K562 (cell line): ENCODE results near the gene RND1. TPM values are rescaled to one million over a fixed set of nuclear protein-coding genes. Genes with fewer than 3 reads are reported as not detected.

Experiments used
- ATAC-seq: fragments of 200-7000 bp; cut with Tn5 transposase; 3 replicates; pipeline ENCODE4 v1.9.1; 2020; ENCODE audit warnings: moderate library complexity
- BruUV-seq: library from RNA; stranded (reverse); fragments of 400-500 nt; replicated peaks from 2 replicates; lab custom pipeline; 2021; lab: Mats Ljungman, UMichigan
- CTCF ChIA-PET: fragments of 300-600 bp; formaldehyde crosslinking; extraction: SDS; loops from one replicate; lab custom pipeline; 2021; ENCODE audit warnings: low intra/inter-chr PET ratio; lab: Yijun Ruan, JAX
- POLR2A ChIA-PET: fragments of 300-600, 350-650 bp; sonication (Branson Sonifier 250); formaldehyde crosslinking; extraction: SDS; loops from one replicate; lab custom pipeline; 2021; ENCODE audit warnings: antibody characterized with exemption, inconsistent platforms; lab: Yijun Ruan, JAX
- DNase-seq, 4 experiments: peaks; one replicate each; pipeline versions ENCODE4 v3.0.0 to v3.0.0-alpha.2; 2011 to 2018; ENCODE audit warnings: low spot score in 3 of 4, mixed read lengths in 3 of 4; ENCODE audit errors: extremely low read depth in 1 of 4
- FAIRE-seq: peaks from 2 replicates; lab custom pipeline; 2011; peaks lifted over from hg19 to GRCh38; lab: Jason Lieb, UNC
- H2AFZ ChIP-seq: 2 replicates; pipeline ENCODE4 v1.6.0; 2011; ENCODE audit warnings: low read depth, low read length, control low read depth, inconsistent platforms
- H3K27ac ChIP-seq: fragments of 200-600 bp; 3 replicates; pipeline ENCODE4 v1.8.0; 2011; ENCODE audit warnings: low read depth, mild to moderate bottlenecking, control low read depth, inconsistent platforms, low read length, moderate library complexity, mixed read lengths; ENCODE audit errors: extremely low read depth
- H3K27me3 ChIP-seq, 2 experiments: fragments of 300-600 bp in 1 of 2; 2 replicates in 1 of 2; 3 replicates in 1 of 2; pipeline versions ENCODE4 v1.6.0 to v1.8.0; 2011; ENCODE audit warnings: inconsistent platforms in 2 of 2, low read length in 2 of 2, mild to moderate bottlenecking in 1 of 2, mixed read lengths in 1 of 2, moderate library complexity in 1 of 2; ENCODE audit not compliant: control insufficient read depth in 2 of 2, insufficient read depth in 2 of 2
- H3K36me3 ChIP-seq: fragments of 300-600 bp; 3 replicates; pipeline ENCODE4 v1.8.0; 2011; ENCODE audit warnings: mild to moderate bottlenecking, low read length, inconsistent platforms; ENCODE audit not compliant: control insufficient read depth, insufficient read depth
- H3K4me1 ChIP-seq, 2 experiments: fragments of 200-600 bp in 1 of 2; replicated peaks in 1 of 2; 2 replicates in 1 of 2; 3 replicates in 1 of 2; pipeline versions ENCODE4 v1.5.1 to v1.8.0; 2011; ENCODE audit warnings: inconsistent platforms in 2 of 2, low read length in 2 of 2, mild to moderate bottlenecking in 1 of 2, mixed read lengths in 1 of 2, moderate library complexity in 1 of 2; ENCODE audit not compliant: control insufficient read depth in 2 of 2, insufficient read depth in 2 of 2
- H3K4me2 ChIP-seq: 2 replicates; pipeline ENCODE4 v1.6.1; 2011; ENCODE audit warnings: low read length, control low read depth, inconsistent platforms, mixed read lengths; ENCODE audit not compliant: insufficient read depth
- H3K4me3 ChIP-seq: fragments of 200-600 bp; sonication (generic), shearing (Covaris generic); 2 replicates; pipeline ENCODE4 v1.5.1; 2016; ENCODE audit warnings: control low read depth, inconsistent platforms
- H3K79me2 ChIP-seq: fragments of 200-600 bp; 3 replicates; pipeline ENCODE4 v1.8.0; 2011; ENCODE audit warnings: low read length, inconsistent platforms; ENCODE audit not compliant: control insufficient read depth, insufficient read depth
- H3K9ac ChIP-seq, 2 experiments: 2 replicates each; pipeline versions ENCODE4 v1.6.0 to v1.6.1; 2011; ENCODE audit warnings: low read depth in 2 of 2, low read length in 2 of 2, control low read depth in 1 of 2, inconsistent platforms in 1 of 2, mild to moderate bottlenecking in 1 of 2, mixed read lengths in 1 of 2; ENCODE audit not compliant: insufficient read depth in 1 of 2
- H3K9me1 ChIP-seq: one replicate; pipeline ENCODE4 v1.6.0; 2011; ENCODE audit warnings: inconsistent platforms, mild to moderate bottlenecking, low read length, moderate library complexity; ENCODE audit not compliant: control insufficient read depth, insufficient read depth
- H3K9me3 ChIP-seq: replicated peaks from 2 replicates; pipeline ENCODE4 v1.5.1; 2011; ENCODE audit warnings: low read depth, low read length, inconsistent platforms; ENCODE audit not compliant: control insufficient read depth, insufficient read depth
- H4K20me1 ChIP-seq: replicated peaks from 2 replicates; pipeline ENCODE4 v1.6.1; 2011; ENCODE audit warnings: low read length, inconsistent platforms, mixed read lengths; ENCODE audit not compliant: control insufficient read depth, insufficient read depth
- ARID4B ChIP-seq: sonication (generic); formaldehyde crosslinking; IDR thresholded peaks from 2 replicates; pipeline ENCODE4 v1.8.0; 2022; ENCODE audit warnings: mild to moderate bottlenecking, missing genetic modification reagents
- E4F1 ChIP-seq: fragments of 250-450 bp; sonication (Bioruptor Pico); IDR thresholded peaks from 2 replicates; pipeline ENCODE4 v1.5.0; 2021; ENCODE audit warnings: mild to moderate bottlenecking, borderline replicate concordance
- EHMT2 ChIP-seq: fragments of 450-650 bp; IDR thresholded peaks from 2 replicates; pipeline ENCODE4 v1.6.1; 2018; ENCODE audit warnings: antibody characterized with exemption
- FOXO4 ChIP-seq: fragments of 450-650 bp; formaldehyde crosslinking; IDR thresholded peaks from 2 replicates; pipeline ENCODE4 v1.4.0; 2020; ENCODE audit warnings: mild to moderate bottlenecking, moderate library complexity
- HDAC1 ChIP-seq, 2 experiments: fragments of 450-650 bp; IDR thresholded peaks; 2 replicates each; pipeline ENCODE4 v1.6.1; 2016 to 2017; ENCODE audit warnings: inconsistent platforms in 1 of 2, mild to moderate bottlenecking in 1 of 2, moderate library complexity in 1 of 2
- PCBP2 ChIP-seq: fragments of 200-400 bp; formaldehyde crosslinking; IDR thresholded peaks from 2 replicates; pipeline ENCODE4 v1.6.1; 2018; ENCODE audit warnings: low read length, low read depth, mild to moderate bottlenecking, moderate library complexity; ENCODE audit not compliant: poor library complexity, severe bottlenecking
- STAT5A ChIP-seq: IDR thresholded peaks from 2 replicates; pipeline ENCODE4 v1.6.1; 2012; ENCODE audit warnings: low read length, inconsistent platforms, borderline replicate concordance
- STAT6 ChIP-seq: sonication (generic); formaldehyde crosslinking; IDR thresholded peaks from 2 replicates; pipeline ENCODE4 v1.8.1; 2023; ENCODE audit warnings: mild to moderate bottlenecking, missing genetic modification reagents
- ZNF239 ChIP-seq: fragments of 250-450 bp; sonication (Bioruptor Pico); IDR thresholded peaks from 2 replicates; pipeline ENCODE4 v1.4.0; 2020; ENCODE audit warnings: mild to moderate bottlenecking
- WGBS: fragments of 100-300 bp; shearing (Covaris generic); methylation state at CpG from one replicate; pipeline ENCODE4 v1.1.6; 2016; ENCODE audit warnings: low coverage, mixed read lengths; ENCODE audit not compliant: insufficient coverage; ENCODE audit errors: missing lambda C conversion rate; 5-methylcytosine and 5-hydroxymethylcytosine counted together
- in situ Hi-C: fragments of 300-500 bp; cut with MboI; formaldehyde crosslinking; loops from 4 replicates; pipeline ENCODE4 v1.15.0; 2018; ENCODE audit warnings: inconsistent platforms, mixed read lengths
- intact Hi-C: fragments of 100-400 bp; cut with micrococcal nuclease; formaldehyde crosslinking; loops from 2 replicates; pipeline ENCODE4 v1.14.2; 2022
- polyA plus RNA-seq, 8 experiments: library from polyadenylated mRNA; depleted of rRNA in 4 of 8; stranded (reverse) in 5 of 8; unstranded in 3 of 8; fragments of >200 nt; fragmentation: Nextera tagmentation in 2 of 8; fragmentation: Illumina TruSeq in 1 of 8; extraction: Ambion mirVana in 2 of 8; extraction: Trizol in 1 of 8; gene quantifications; 2 replicates each; pipeline versions ENCODE4 v1.2.1 to v1.2.3, GENCODE V29; 2011 to 2014; ENCODE audit warnings: inconsistent platforms in 1 of 8, missing spikeins in 1 of 8
- total RNA-seq, 7 experiments: library from RNA; depleted of rRNA in 6 of 7; stranded (reverse); fragments of >200 nt in 6 of 7; fragmentation: Illumina TruSeq in 2 of 7; extraction: Trizol in 2 of 7; gene quantifications; 2 replicates each; pipeline versions ENCODE4 v1.2.1 to v1.2.3, GENCODE V29; 2011 to 2021; ENCODE audit warnings: low replicate concordance in 1 of 7

RND1 gene
- total and polyA plus RNA-seq, 9 of the 15 experiments (the other 6 are each of a cell fraction or from before 2014, with no cell fraction given) = 0.18 to 0.78 (median 0.58) TPM; not detected in 2

- POLR2A ChIA-PET = interaction anchor here (0.8 to 4.9 kb wide), 3 partner anchors 12 to 20 kb away, joined by 3 to 23 read pairs (median 5); no protein-coding TSS in a partner anchor
- in situ Hi-C loops (no loop called here), intact Hi-C loops (no loop called here)
- Histone ChIP-seq H3K4me3 (no peak overlapping the region), H3K9ac (no peak overlapping the region), H3K4me1 (peaks cover 8 to 11% of the 10 kb centered on the region in 2 experiments; a peak in 3 of 5 replicates), H3K27me3 (peaks cover 13 to 14% of the 10 kb centered on the region in 2 experiments; a peak in 4 of 5 replicates), H3K27ac (no peak overlapping the region), H3K4me2 (no peak overlapping the region), H3K9me3 (no peaks in the 10 kb centered on the region), H3K9me1 (no peaks in the 10 kb centered on the region), H4K20me1 (no peaks in the 10 kb centered on the region), H3K79me2 (no peaks in the 10 kb centered on the region), H3K36me3 (no peaks in the 10 kb centered on the region), H2AFZ (peak overlapping the region; percentile 17; the same call in 1 of the 2 replicates)
- BruUV-seq = no TSS peak
- FAIRE-seq (no peak), ATAC-seq (no peak), DNase-seq (no peak)
- 28% methylated on average over 2 of the region's 2 CpGs for WGBS
- CTCF ChIA-PET = no interaction called here
- TF ChIP-seq EHMT2 (no peak), ZNF239 (CRISPR knock-in tag) (no peak), E4F1 (CRISPR knock-in tag) (no peak), FOXO4 (no peak), STAT6 (CRISPR knock-in tag) (no peak), HDAC1 (IDR thresholded peaks at IDR 0.05) (no peak), ARID4B (CRISPR knock-in tag) (no peak), STAT5A (no peak), PCBP2 (no peak)
Observed at GRCh38 chr12:48868451-48868850, 2.8 kb upstream of the RND1 start.
